NT2/D1 (cell line): ENCODE data around the gene SH3RF1.

ENCODE experiments used
- DNase-seq: peaks from one replicate; pipeline ENCODE4 v3.0.0-alpha.2; 2011; ENCODE audit warnings: low read depth, low spot score
- H3K27me3 ChIP-seq: 2 replicates; pipeline ENCODE4 v1.6.0; 2011; ENCODE audit warnings: mild to moderate bottlenecking; ENCODE audit not compliant: insufficient read length, insufficient read depth
- H3K36me3 ChIP-seq: 2 replicates; pipeline ENCODE4 v1.6.1; 2011; ENCODE audit warnings: mild to moderate bottlenecking, low read length, mixed read lengths; ENCODE audit not compliant: insufficient read depth, insufficient read length
- H3K4me1 ChIP-seq: 2 replicates; pipeline ENCODE4 v1.5.1; 2011; ENCODE audit not compliant: insufficient read depth, insufficient read length
- H3K4me3 ChIP-seq: 2 replicates; pipeline ENCODE4 v1.5.1; 2011; ENCODE audit warnings: low read depth; ENCODE audit not compliant: insufficient read length
- H3K9ac ChIP-seq: 2 replicates; pipeline ENCODE4 v1.6.0; 2011; ENCODE audit warnings: low read depth; ENCODE audit not compliant: insufficient read length
- H3K9me3 ChIP-seq: 2 replicates; pipeline ENCODE4 v1.5.1; 2011; ENCODE audit warnings: mild to moderate bottlenecking, low read length; ENCODE audit not compliant: insufficient read depth
- SUZ12 ChIP-seq: IDR thresholded peaks from 2 replicates; pipeline ENCODE4 v1.6.1; 2011; ENCODE audit not compliant: insufficient read length, insufficient read depth; ENCODE audit errors: extremely low read depth
- YY1 ChIP-seq: IDR thresholded peaks from 2 replicates; pipeline ENCODE4 v1.6.1; 2011; ENCODE audit not compliant: insufficient read length, insufficient read depth
- ZNF274 ChIP-seq: IDR thresholded peaks from 2 replicates; pipeline ENCODE4 v1.6.1; 2011; ENCODE audit warnings: mild to moderate bottlenecking, low read depth, low read length

SH3RF1 gene

DNA sequence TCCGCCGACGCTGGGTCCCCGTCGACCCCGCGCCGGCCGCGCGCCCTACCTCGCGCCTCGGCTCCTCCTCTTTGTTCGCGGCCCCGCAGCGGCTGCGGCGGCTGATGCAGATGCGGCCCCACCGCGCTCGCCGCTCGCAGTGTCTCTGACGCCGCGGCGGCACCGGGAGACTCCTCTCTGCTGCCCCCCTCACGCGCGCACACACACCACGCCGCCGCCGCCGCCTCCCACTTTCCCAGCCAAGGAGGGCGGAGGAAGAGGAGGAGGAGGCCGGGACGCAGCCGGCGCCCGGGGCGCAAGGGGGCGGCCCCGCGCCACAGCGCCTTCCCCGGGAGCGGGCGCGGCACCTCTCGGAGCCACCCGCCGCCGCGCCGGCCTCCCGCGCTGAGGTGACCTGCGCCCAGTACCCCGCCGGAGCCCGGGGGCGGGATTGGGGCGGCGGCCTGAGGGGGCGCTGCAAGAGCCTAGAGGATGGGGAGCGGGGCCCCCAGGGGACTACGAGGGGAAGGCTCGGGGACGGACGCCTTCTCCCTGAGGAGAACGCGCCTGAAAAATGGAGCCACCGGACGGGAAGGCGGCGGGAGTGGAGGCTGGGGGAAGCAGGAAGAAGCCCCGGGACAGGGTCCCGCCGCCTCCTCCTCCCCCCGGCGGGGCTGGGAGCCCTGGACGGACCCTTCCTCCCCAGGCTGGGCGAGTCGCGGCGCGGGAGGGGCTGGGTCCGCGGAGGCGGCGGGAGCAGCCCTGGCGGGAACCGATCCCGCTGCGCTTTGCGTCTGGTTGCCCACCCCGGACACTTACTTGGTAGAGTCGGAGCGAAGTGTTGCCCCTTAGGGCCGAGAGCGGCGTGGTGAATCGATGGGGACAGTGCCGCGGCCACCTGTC is at the start of gene SH3RF1:
SH3RF1 (minus strand) TSS at position 147 of the 882 bp plus-strand sequence. CDS start 1,744 bp downstream, outside the sequence.
- H3K4me1 ChIP-seq, result peaks cover 5% of the 10 kb centered on the region
- DNase-seq, result no peak
- peak within 1 kb of the TSS; percentile 64 for H3K4me3 ChIP-seq
- H3K27me3 ChIP-seq, result peaks cover 22% of the 10 kb centered on the region
- H3K9ac ChIP-seq, result peak within 1 kb of the TSS; percentile 77
- TF ChIP-seq YY1, result no peak
- no peak for TF ChIP-seq SUZ12
- no peak for TF ChIP-seq ZNF274
- peaks cover 4% of the 10 kb centered on the region for H3K36me3 ChIP-seq
- H3K9me3 ChIP-seq, result no peaks in the 10 kb centered on the region

DNA sequence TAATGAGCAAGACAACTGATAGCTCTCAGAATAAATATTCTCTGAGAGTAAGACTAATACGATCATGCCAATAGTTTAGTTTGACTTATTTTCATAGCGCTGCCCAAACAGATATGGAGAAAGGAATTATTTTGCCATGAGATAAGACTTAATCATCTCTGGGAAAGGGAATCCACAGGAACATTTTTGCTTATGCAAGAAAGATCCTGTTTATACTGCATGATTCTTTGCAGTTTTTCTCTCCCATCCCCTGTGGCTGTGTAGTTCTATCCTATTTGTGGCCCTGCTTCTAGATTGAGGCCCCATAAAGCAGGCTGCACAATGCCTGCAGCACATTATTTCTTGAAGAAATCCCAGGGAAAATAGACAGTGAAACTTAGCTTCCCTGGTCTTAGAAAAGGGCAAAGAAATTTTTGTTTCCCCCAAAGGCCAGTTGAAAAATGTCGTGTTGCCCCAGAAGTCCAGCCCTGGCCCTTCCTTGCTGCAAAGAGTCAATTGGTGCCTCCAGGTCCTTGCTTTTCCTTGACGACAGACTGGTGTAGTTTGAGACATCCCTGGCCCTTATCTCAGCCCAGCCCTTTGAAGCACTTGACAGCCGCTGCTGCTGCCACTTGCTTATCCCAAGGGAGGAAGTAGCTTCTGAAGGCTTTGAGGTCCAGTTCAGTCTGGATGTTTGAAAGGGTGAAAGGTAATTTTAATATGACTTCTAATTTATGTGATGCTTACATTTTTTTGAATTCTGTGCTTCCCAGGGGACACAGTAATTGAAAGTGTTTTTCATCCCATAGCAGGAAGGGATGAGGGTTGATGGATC is 45.0 kb upstream of the SH3RF1 start:
- no peak for DNase-seq
- H3K9ac ChIP-seq, result no peak overlapping the region
- no peaks in the 10 kb centered on the region for H3K4me1 ChIP-seq
- H3K4me3 ChIP-seq, result no peak overlapping the region
- no peak for TF ChIP-seq YY1
- TF ChIP-seq ZNF274, result no peak
- no peak for TF ChIP-seq SUZ12
- no peaks in the 10 kb centered on the region for H3K9me3 ChIP-seq
- H3K36me3 ChIP-seq, result no peaks in the 10 kb centered on the region
- no peaks in the 10 kb centered on the region for H3K27me3 ChIP-seq

DNA sequence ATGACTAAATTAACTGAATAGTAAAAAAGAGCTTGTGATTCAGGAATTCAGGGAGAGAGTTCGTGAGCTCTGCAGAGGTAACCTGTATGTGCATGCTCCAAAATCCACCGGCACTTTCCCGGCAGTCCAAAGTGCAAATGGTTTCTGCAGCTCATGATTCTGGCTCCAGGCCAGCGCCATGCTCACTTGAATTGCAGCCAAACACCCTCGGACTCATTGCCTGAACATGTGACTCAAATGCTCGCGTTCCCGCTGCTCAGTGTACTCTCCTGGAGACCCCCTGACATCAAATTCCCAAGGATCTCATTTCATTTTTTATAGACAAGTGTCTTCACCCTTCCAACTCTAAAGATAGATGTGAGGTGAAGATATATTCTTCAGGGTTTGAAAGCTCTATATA is 44.1 kb upstream of the SH3RF1 start:
- Histone ChIP-seq H3K36me3 (no peaks in the 10 kb centered on the region), H3K9ac (no peak overlapping the region), H3K4me1 (no peaks in the 10 kb centered on the region), H3K9me3 (no peaks in the 10 kb centered on the region), H3K4me3 (no peak overlapping the region), H3K27me3 (no peaks in the 10 kb centered on the region)
- TF ChIP-seq ZNF274 (no peak), SUZ12 (no peak), YY1 (no peak)
- DNase-seq, result no peak

DNA sequence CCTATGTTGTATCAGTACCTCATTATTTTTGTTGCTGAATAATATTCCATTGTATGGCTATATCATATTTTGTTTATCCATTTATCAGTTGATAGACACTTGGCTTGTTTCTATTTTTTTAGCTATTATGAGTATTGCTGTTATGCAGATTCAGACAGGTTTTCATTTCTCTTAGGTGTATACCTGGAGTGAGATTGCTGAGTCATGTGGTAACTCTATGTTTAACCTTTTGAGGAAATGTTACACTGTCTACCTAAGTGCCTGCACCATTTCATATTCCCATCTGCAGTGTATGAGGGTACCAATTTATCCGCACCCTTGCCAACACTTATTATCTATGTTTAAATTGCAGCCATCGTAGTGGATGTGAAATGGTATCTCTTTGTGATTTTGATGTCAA is 43.0 kb upstream of the SH3RF1 start:
- Histone ChIP-seq H3K27me3 (no peaks in the 10 kb centered on the region), H3K4me3 (no peak overlapping the region), H3K9ac (no peak overlapping the region), H3K9me3 (no peaks in the 10 kb centered on the region), H3K36me3 (no peaks in the 10 kb centered on the region), H3K4me1 (no peaks in the 10 kb centered on the region)
- no peak for DNase-seq
- no peak for TF ChIP-seq YY1
- no peak for TF ChIP-seq SUZ12
- TF ChIP-seq ZNF274, result no peak

DNA sequence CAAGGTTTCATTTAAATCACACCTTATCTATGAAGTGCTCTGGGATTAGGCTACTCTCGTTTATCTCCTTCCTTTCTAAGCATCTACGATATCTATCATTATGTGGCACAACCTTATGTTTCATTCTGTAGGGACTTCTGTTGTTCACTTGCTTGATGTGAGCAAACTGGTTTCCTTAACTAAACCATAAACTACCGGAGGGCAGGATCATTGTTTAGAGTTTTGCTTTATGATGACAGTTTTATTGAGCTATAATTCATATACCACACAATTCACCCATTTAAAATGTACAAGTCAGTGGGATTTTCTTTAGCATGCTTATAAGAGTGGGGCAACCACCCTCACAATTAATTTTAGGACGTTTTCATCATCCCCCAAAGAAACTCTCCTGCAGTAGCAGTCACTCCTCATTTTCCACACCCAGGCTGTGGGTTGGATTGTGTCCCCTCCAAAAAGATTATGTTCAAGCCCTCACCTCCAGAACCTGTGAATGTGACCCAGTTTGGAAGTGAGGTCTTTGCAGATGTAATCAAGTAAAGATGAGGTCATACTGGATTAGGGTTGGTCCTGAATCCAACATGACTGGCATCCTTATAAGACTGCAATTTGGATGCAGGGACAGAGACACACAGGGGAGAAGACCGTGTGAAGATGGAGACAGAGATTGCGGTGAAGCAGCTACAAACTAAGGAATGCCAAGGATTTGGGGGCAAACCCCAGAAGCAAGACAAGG is 42.1 kb upstream of the SH3RF1 start:
- no peaks in the 10 kb centered on the region for H3K36me3 ChIP-seq
- H3K27me3 ChIP-seq, result no peaks in the 10 kb centered on the region
- no peak for TF ChIP-seq ZNF274
- no peak for TF ChIP-seq SUZ12
- TF ChIP-seq YY1, result no peak
- no peak overlapping the region for H3K9ac ChIP-seq
- no peaks in the 10 kb centered on the region for H3K4me1 ChIP-seq
- H3K4me3 ChIP-seq, result no peak overlapping the region
- H3K9me3 ChIP-seq, result no peaks in the 10 kb centered on the region
- DNase-seq, result no peak

DNA sequence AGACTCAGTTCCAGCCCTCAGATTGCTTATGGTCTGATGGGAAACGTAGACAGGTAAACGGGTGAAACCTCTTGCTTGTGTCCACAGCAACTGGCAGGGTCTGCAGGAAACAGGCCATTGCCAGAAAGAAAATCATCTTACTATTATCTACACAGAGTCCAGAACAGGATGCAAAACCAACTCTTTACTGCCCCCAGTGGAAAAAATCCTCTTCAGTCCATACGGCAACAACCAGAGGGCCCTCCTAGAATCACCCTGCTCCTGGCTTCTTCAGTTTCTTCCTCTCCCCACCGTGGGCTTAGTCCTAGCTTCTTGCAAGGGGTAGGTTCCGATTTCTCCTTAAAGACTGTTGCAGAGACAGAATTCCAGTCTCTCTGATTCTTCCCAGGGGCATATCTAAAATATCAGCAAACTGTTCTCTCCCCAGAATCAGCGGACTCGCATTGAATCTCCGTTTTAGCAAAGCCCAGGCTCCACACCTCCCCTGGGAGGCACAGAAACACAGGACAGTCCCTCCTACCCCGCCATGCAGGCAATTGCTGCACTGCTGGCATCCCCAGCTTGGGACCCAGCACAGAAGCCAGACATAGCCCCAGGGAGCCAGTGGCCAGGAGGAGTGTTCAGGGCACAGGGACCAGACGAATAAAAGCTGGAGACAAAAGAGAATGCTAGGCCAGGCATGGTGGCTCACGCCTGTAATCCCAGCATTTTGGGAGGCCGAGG is 41.0 kb upstream of the SH3RF1 start:
- Histone ChIP-seq H3K4me1 (no peaks in the 10 kb centered on the region), H3K36me3 (no peaks in the 10 kb centered on the region), H3K27me3 (no peaks in the 10 kb centered on the region), H3K9me3 (no peaks in the 10 kb centered on the region), H3K9ac (no peak overlapping the region), H3K4me3 (no peak overlapping the region)
- DNase-seq, result peak; percentile 57
- no peak for TF ChIP-seq YY1
- no peak for TF ChIP-seq SUZ12
- no peak for TF ChIP-seq ZNF274
